Measurements from ENCODE around the gene ICE2. TPM values are rescaled to one million over a fixed set of nuclear protein-coding genes. Genes with fewer than 3 reads are reported as not detected.

Gene ICE2
- polyA plus RNA-seq, 1 of the 3 experiments (the other 2 are of a cell fraction) = 19.0 TPM

DNA sequence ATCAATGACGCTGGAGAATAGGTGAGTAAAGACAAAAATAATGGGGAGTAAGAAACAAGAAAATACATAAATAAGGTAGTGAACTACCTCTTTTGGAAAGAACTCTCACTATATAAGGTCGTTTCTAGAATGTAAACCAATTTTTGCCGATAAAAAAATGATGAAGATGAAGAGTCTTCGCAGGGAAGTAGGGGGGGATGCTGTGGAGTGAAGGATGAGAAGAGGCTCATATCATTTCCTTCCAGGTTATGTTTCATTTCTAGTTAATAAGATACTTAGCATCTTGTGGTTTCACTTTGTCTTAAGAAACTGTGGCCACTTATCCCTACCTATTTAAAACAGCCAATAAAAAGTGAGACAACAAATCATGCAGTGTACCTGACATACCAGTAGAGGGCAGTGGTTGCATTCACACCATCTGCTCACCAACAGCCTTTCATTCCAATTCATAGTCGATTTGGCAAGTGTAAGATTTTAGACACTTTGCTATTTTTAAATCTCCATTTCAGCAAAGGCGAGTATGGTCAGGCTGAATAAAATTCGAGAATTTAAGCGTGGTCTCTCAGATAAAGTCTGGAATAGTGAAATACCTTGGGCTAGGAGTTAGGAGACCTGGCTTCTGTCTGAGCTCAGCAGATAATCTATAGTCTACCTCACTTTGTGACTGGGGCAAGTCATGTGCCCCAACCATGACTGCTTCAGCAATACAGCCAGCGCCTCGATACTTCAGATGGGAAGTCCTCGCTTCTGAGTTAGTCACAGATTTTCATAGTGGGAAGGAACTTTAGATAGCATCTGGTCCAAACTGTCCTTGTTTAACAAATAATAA, 28.9 kb upstream of the ICE2 start:
- WGBS (ENCODE audit: low lambda C conversion rate) = 51% methylated on average over 11 of the region's 11 CpGs
- ChIA-PET POLR2A (no interaction called here), CTCF (interaction anchor here (0.6 to 10.8 kb wide), 22 partner anchors 9 to 1328 kb away, joined by 3 to 99 read pairs (median 4); no protein-coding TSS in a partner anchor)
- Histone ChIP-seq H3K9ac (no peak overlapping the region), H3K79me2 (ENCODE audit: insufficient read depth) (no peaks in the 10 kb centered on the region), H3K9me3 (no peaks in the 10 kb centered on the region), H4K20me1 (ENCODE audit: insufficient read depth) (no peaks in the 10 kb centered on the region), H3K27ac (ENCODE audit: low read depth in 2 of 2, low read length in 1 of 2) (no peak overlapping the region), H3K4me3 (ENCODE audit: low read depth in 2 of 2, low read length in 1 of 2) (no peak overlapping the region; a peak in 1 of 4 replicates), H3F3A (replicated peaks; ENCODE audit: insufficient read depth) (peaks cover 4% of the 10 kb centered on the region), H3K36me3 (replicated peaks in 1 of 2; ENCODE audit: control insufficient read depth in 1 of 2, insufficient read depth in 2 of 2, low read length in 1 of 2) (no peaks in the 10 kb centered on the region), H3K9me2 (no peaks in the 10 kb centered on the region), H3K27me3 (ENCODE audit: insufficient read depth) (no peaks in the 10 kb centered on the region), H2AFZ (ENCODE audit: low read depth) (peak overlapping the region; percentile 23; the same call in 1 of the 2 replicates), H3K4me2 (no peak overlapping the region), H3K4me1 (ENCODE audit: control insufficient read depth in 1 of 2, insufficient read depth in 2 of 2, low read depth in 1 of 2, low read length in 1 of 2) (peaks cover 0 to 2% of the 10 kb centered on the region in 2 experiments; a peak in 2 of 4 replicates)
- DNase-seq = peak; percentile 60
- TF ChIP-seq RFX5 (IDR thresholded peaks at IDR 0.05; ENCODE audit: low read length) (0 out of 2 replicates have a peak, but pooled peaks have one; percentile 49), ELF1 (IDR thresholded peaks at IDR 0.05) (no peak), POLR2AphosphoS5 (IDR thresholded peaks at IDR 0.05; ENCODE audit: low read depth, low read length) (no peak), YY1 (IDR thresholded peaks at IDR 0.05; ENCODE audit: low read depth) (no peak), SMC3 (IDR thresholded peaks at IDR 0.05; ENCODE audit: low read depth, low read length) (peak; percentile 72), RAD21 (IDR thresholded peaks at IDR 0.05; ENCODE audit: low read length) (peak; percentile 86)
- TF ChIP-seq, protein P1, sequence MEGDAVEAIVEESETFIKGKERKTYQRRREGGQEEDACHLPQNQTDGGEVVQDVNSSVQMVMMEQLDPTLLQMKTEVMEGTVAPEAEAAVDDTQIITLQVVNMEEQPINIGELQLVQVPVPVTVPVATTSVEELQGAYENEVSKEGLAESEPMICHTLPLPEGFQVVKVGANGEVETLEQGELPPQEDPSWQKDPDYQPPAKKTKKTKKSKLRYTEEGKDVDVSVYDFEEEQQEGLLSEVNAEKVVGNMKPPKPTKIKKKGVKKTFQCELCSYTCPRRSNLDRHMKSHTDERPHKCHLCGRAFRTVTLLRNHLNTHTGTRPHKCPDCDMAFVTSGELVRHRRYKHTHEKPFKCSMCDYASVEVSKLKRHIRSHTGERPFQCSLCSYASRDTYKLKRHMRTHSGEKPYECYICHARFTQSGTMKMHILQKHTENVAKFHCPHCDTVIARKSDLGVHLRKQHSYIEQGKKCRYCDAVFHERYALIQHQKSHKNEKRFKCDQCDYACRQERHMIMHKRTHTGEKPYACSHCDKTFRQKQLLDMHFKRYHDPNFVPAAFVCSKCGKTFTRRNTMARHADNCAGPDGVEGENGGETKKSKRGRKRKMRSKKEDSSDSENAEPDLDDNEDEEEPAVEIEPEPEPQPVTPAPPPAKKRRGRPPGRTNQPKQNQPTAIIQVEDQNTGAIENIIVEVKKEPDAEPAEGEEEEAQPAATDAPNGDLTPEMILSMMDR (IDR thresholded peaks at IDR 0.05) = peak; percentile 96

DNA sequence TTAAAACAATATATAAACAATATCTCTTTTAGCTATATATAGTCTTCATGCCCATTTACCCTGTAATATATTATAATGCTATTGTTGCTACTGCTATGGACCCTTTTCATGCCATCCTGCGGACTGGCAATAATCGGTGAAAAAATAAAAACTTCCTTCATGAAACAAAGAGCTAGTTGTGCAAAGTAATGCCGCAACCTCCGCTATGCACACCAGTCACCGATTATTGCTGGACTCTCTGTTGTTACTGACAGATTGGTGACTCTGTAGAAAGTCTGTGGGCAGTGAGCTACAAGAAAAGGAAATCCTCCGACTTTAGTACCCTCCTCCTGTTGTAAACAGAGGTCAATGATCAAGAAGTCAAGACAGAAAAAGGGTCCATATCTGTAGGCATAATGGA, 17.9 kb upstream of the ICE2 start:
- no peaks in the 10 kb centered on the region for H4K20me1 ChIP-seq (ENCODE audit: insufficient read depth)
- no peak overlapping the region for H3K4me2 ChIP-seq
- no peaks in the 10 kb centered on the region for H3K9me2 ChIP-seq
- H3F3A ChIP-seq (replicated peaks; ENCODE audit: insufficient read depth) = no peaks in the 10 kb centered on the region
- peaks cover 0 to 5% of the 10 kb centered on the region in 2 experiments for H3K36me3 ChIP-seq (replicated peaks in 1 of 2; ENCODE audit: control insufficient read depth in 1 of 2, insufficient read depth in 2 of 2, low read length in 1 of 2)
- no peak for DNase-seq
- 98% methylated on average over 6 of the region's 6 CpGs for WGBS (ENCODE audit: low lambda C conversion rate)
- POLR2A ChIA-PET = no interaction called here
- no peak overlapping the region for H2AFZ ChIP-seq (ENCODE audit: low read depth)
- CTCF ChIA-PET = interaction anchor here (1.1 to 1.7 kb wide), 2 partner anchors 10 to 137 kb away, joined by 4 to 7 read pairs; no protein-coding TSS in a partner anchor
- H3K27ac ChIP-seq (ENCODE audit: low read depth in 2 of 2, low read length in 1 of 2) = no peak overlapping the region
- no peak overlapping the region for H3K4me3 ChIP-seq (ENCODE audit: low read depth in 2 of 2, low read length in 1 of 2)
- no peaks in the 10 kb centered on the region for H3K27me3 ChIP-seq (ENCODE audit: insufficient read depth)
- H3K79me2 ChIP-seq (ENCODE audit: insufficient read depth) = no peaks in the 10 kb centered on the region
- no peak overlapping the region for H3K9ac ChIP-seq
- H3K9me3 ChIP-seq = no peaks in the 10 kb centered on the region
- H3K4me1 ChIP-seq (ENCODE audit: control insufficient read depth in 1 of 2, insufficient read depth in 2 of 2, low read depth in 1 of 2, low read length in 1 of 2) = no peaks in the 10 kb centered on the region
- no peak for TF ChIP-seq FOXJ3 (CRISPR knock-in tag; IDR thresholded peaks at IDR 0.05)
- TF ChIP-seq RAD21 (IDR thresholded peaks at IDR 0.05; ENCODE audit: low read length) = no peak
- TF ChIP-seq, protein P2, sequence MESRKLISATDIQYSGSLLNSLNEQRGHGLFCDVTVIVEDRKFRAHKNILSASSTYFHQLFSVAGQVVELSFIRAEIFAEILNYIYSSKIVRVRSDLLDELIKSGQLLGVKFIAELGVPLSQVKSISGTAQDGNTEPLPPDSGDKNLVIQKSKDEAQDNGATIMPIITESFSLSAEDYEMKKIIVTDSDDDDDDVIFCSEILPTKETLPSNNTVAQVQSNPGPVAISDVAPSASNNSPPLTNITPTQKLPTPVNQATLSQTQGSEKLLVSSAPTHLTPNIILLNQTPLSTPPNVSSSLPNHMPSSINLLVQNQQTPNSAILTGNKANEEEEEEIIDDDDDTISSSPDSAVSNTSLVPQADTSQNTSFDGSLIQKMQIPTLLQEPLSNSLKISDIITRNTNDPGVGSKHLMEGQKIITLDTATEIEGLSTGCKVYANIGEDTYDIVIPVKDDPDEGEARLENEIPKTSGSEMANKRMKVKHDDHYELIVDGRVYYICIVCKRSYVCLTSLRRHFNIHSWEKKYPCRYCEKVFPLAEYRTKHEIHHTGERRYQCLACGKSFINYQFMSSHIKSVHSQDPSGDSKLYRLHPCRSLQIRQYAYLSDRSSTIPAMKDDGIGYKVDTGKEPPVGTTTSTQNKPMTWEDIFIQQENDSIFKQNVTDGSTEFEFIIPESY (IDR thresholded peaks at IDR 0.05; ENCODE audit: borderline replicate concordance, low read depth) = no peak
- TF ChIP-seq, protein P3, sequence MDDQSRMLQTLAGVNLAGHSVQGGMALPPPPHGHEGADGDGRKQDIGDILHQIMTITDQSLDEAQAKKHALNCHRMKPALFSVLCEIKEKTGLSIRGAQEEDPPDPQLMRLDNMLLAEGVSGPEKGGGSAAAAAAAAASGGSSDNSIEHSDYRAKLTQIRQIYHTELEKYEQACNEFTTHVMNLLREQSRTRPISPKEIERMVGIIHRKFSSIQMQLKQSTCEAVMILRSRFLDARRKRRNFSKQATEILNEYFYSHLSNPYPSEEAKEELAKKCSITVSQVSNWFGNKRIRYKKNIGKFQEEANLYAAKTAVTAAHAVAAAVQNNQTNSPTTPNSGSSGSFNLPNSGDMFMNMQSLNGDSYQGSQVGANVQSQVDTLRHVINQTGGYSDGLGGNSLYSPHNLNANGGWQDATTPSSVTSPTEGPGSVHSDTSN (IDR thresholded peaks at IDR 0.05) = no peak
- TF ChIP-seq EP300 (IDR thresholded peaks at IDR 0.05; ENCODE audit: borderline replicate concordance in 1 of 2, low read depth in 1 of 2, low read length in 1 of 2) = no peak
- TF ChIP-seq ELF1 (IDR thresholded peaks at IDR 0.05) = no peak
- no peak for TF ChIP-seq RFX5 (IDR thresholded peaks at IDR 0.05; ENCODE audit: low read length)
- no peak for TF ChIP-seq GATA2 (CRISPR knock-in tag; IDR thresholded peaks at IDR 0.05)
- TF ChIP-seq MXI1 (IDR thresholded peaks at IDR 0.05; ENCODE audit: low read depth, low read length) = no peak
- TF ChIP-seq SIN3A (IDR thresholded peaks at IDR 0.05; ENCODE audit: borderline replicate concordance, low read depth, low read length) = no peak
- TF ChIP-seq, protein P4, sequence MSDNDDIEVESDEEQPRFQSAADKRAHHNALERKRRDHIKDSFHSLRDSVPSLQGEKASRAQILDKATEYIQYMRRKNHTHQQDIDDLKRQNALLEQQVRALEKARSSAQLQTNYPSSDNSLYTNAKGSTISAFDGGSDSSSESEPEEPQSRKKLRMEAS (IDR thresholded peaks at IDR 0.05; ENCODE audit: low read depth) = no peak
- TF ChIP-seq, protein P5, sequence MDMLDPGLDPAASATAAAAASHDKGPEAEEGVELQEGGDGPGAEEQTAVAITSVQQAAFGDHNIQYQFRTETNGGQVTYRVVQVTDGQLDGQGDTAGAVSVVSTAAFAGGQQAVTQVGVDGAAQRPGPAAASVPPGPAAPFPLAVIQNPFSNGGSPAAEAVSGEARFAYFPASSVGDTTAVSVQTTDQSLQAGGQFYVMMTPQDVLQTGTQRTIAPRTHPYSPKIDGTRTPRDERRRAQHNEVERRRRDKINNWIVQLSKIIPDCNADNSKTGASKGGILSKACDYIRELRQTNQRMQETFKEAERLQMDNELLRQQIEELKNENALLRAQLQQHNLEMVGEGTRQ (IDR thresholded peaks at IDR 0.05; ENCODE audit: borderline replicate concordance, low read depth, low read length) = no peak
- no peak for TF ChIP-seq POLR2AphosphoS5 (IDR thresholded peaks at IDR 0.05; ENCODE audit: low read depth, low read length)
- TF ChIP-seq, protein P6, sequence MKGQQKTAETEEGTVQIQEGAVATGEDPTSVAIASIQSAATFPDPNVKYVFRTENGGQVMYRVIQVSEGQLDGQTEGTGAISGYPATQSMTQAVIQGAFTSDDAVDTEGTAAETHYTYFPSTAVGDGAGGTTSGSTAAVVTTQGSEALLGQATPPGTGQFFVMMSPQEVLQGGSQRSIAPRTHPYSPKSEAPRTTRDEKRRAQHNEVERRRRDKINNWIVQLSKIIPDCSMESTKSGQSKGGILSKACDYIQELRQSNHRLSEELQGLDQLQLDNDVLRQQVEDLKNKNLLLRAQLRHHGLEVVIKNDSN (IDR thresholded peaks at IDR 0.05; ENCODE audit: borderline replicate concordance, low read depth) = no peak
- no peak for TF ChIP-seq NRF1 (IDR thresholded peaks at IDR 0.05; ENCODE audit: low read depth, low read length)
- TF ChIP-seq EZH2phosphoT487 (IDR thresholded peaks at IDR 0.05; ENCODE audit: borderline replicate concordance, low read depth) = no peak
